ENCODE measurements around the gene MRPL2. TPM values are rescaled to one million over a fixed set of nuclear protein-coding genes. Genes with fewer than 3 reads are reported as not detected.
"Not testable (repeated sequence)": the region's sequence is repeated elsewhere in the genome, so short reads cannot be mapped to it uniquely, and the experiment has no call there.

MRPL2 gene
- total RNA-seq, 1 donor from 2014 or later = 14.2 TPM

DNA sequence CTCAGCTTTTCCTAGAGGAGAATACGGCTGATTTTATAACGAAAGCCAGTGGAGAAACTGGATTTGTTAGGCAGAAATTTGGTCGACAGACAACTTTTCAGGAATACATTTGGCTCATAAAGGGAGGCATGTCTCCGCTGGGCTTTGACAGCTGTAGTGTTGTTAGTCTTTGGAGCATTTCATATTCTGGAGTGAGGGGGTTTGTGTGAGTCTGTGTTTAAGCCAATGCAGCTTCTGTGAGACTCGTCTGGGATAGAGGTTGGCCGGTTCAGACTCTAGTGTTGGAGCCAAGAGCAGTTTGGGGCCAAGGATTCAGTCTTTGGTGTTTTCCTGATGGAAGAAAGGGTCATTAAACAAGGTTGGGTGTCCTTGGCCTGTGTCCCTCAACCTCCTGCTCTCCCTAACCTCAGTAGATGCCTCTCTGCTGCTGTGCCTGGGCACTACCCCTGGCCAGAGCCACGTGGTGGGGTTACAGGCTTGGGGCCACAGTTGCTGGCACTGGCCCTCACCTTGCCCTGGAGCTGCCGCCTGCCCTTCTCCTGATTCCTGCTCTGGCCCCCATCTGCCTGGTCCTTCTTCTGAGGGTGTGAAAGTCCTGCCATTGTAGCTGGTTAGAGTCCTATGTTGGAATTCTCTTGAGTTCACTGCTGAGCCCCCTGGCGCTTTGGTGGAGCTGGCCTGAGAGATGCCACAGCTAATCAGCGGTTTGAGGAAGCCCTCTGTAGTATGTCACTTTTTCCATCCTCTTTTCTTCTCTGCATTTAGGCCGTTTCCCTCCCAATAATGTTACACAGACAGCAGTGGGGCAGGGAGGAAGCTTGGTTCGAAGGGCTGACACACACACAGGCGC is 23.8 kb upstream of the MRPL2 start:
- Histone ChIP-seq H3K27ac (no peak overlapping the region), H3K4me1 (peaks cover 33% of the 10 kb centered on the region), H3K27me3 (no peaks in the 10 kb centered on the region), H3K36me3 (no peaks in the 10 kb centered on the region), H3K4me3 (no peak overlapping the region), H3K9me3 (no peaks in the 10 kb centered on the region)
- TF ChIP-seq POLR2AphosphoS5 (IDR thresholded peaks at IDR 0.05; ENCODE audit: insufficient read depth in 1 of 2, low read depth in 1 of 2) = no peak
- TF ChIP-seq, protein P1, sequence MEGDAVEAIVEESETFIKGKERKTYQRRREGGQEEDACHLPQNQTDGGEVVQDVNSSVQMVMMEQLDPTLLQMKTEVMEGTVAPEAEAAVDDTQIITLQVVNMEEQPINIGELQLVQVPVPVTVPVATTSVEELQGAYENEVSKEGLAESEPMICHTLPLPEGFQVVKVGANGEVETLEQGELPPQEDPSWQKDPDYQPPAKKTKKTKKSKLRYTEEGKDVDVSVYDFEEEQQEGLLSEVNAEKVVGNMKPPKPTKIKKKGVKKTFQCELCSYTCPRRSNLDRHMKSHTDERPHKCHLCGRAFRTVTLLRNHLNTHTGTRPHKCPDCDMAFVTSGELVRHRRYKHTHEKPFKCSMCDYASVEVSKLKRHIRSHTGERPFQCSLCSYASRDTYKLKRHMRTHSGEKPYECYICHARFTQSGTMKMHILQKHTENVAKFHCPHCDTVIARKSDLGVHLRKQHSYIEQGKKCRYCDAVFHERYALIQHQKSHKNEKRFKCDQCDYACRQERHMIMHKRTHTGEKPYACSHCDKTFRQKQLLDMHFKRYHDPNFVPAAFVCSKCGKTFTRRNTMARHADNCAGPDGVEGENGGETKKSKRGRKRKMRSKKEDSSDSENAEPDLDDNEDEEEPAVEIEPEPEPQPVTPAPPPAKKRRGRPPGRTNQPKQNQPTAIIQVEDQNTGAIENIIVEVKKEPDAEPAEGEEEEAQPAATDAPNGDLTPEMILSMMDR (IDR thresholded peaks at IDR 0.05) = no peak
- TF ChIP-seq POLR2A (IDR thresholded peaks at IDR 0.05) = no peak
- intact Hi-C loops (cut with DNase I) = no loop called here
- DNase-seq (ENCODE audit: extremely low spot score in 2 of 2) = no peak

DNA sequence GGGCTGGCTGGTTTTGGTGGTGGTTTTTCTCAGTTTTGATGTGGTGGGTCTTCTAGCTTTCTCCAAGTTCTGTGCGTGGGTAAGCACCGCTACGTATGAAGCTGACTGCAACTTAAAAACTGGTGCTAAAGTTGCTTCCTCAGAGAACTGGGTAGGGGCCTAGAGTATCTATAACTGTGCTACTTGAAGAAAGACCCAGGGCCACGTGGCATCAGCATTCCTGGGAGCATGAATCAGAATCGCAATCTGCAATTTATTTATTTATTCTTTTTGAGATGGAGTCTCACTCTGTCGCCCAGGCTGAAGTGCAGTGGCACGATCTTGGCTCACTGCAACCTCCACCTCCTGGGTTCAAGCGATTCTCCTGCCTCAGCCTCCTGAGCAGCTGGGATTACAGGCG is 22.7 kb upstream of the MRPL2 start:
- H3K27ac ChIP-seq; intact Hi-C loops (cut with DNase I); H3K27me3 ChIP-seq; H3K9me3 ChIP-seq; DNase-seq (ENCODE audit: extremely low spot score in 2 of 2); H3K4me3 ChIP-seq; H3K36me3 ChIP-seq: not testable (repeated sequence)
- H3K4me1 ChIP-seq = peaks cover 36% of the 10 kb centered on the region

DNA sequence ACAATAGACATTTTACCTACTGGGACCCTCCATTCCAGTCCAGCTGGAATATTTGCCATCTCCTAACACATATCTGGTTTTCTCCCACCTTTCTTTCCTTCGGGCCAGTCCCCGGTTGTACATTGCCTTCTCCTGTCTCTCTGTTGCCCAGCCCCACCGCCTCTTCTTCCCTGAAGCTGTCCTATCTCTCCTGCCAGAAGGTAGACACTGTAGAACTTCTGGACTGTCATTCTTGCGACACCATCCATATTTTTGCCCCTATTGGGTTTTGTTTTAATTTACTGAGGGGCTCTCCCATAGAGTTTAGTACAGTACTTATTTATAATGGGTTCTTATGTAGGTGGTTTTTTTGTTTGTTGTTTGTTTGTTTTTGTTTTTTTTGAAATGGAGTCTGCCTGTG is 21.8 kb upstream of the MRPL2 start:
- H3K9me3 ChIP-seq = no peaks in the 10 kb centered on the region
- H3K27me3 ChIP-seq = no peaks in the 10 kb centered on the region
- TF ChIP-seq, protein P1 (IDR thresholded peaks at IDR 0.05) = no peak
- TF ChIP-seq POLR2A (IDR thresholded peaks at IDR 0.05) (no peak), POLR2AphosphoS5 (IDR thresholded peaks at IDR 0.05; ENCODE audit: insufficient read depth in 1 of 2, low read depth in 1 of 2) (no peak)
- DNase-seq (ENCODE audit: extremely low spot score in 2 of 2) = no peak
- H3K4me3 ChIP-seq = no peak overlapping the region
- no peak overlapping the region for H3K27ac ChIP-seq
- peaks cover 31% of the 10 kb centered on the region for H3K4me1 ChIP-seq
- intact Hi-C loops (cut with DNase I) = no loop called here
- no peaks in the 10 kb centered on the region for H3K36me3 ChIP-seq

DNA sequence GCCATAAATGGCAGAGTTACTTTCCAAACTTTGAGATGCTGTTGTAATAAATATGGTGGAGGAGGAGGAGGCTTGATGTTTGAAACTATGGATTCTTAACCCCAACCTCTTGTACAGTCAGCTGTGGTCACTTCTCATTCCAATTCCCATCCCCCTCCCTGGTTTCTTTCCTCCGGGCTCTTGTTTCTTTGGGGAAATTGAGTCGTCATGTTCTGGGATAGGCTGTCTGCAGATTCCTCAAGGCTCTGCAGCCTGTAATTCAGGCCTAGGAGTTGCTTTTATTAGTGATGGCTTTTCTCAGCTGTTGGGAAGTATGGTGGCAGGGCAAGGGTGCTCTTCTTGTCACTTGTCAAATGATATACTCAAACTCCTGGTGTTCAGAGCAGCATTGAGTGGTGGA is 19.5 kb upstream of the MRPL2 start:
- Histone ChIP-seq H3K36me3 (no peaks in the 10 kb centered on the region), H3K4me3 (no peak overlapping the region), H3K4me1 (peaks cover 35% of the 10 kb centered on the region), H3K9me3 (no peaks in the 10 kb centered on the region), H3K27ac (peak overlapping the region; percentile 88), H3K27me3 (no peaks in the 10 kb centered on the region)
- no peak for DNase-seq (ENCODE audit: extremely low spot score in 2 of 2)
- no peak for TF ChIP-seq POLR2A (IDR thresholded peaks at IDR 0.05)
- TF ChIP-seq, protein P1 (IDR thresholded peaks at IDR 0.05) = no peak
- TF ChIP-seq POLR2AphosphoS5 (IDR thresholded peaks at IDR 0.05; ENCODE audit: insufficient read depth in 1 of 2, low read depth in 1 of 2) = no peak
- intact Hi-C loops (cut with DNase I) = loop anchor here (10.0 kb wide), 1 partner anchor 46 kb away; no protein-coding TSS in a partner anchor

DNA sequence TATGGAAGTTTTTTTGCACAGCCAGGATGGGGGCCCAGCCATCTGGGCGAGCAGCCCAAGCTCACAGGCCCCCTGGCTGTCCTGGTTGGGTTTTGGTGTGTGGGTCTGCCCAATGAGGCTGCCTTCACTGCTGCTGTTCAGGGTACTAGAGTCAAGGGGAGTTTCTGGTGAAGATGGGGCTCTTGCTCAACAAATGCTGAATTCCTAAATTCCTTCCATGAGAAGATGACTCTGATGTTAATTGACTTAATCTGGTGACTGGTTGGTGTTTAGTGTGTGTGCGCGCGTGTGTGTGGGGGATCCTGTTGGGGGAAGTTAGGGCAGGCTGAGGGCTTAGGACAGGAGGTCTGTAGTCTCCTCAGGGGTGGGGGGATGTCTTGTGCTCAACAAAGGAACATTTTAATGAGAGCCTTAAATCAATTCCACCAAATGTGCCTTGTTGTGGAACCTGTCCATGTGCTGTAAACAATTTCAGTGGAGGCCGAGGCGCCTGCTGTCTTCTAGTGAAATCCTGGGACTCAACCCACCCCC is 18.8 kb upstream of the MRPL2 start:
- TF ChIP-seq, protein P1 (IDR thresholded peaks at IDR 0.05) = no peak
- TF ChIP-seq POLR2AphosphoS5 (IDR thresholded peaks at IDR 0.05; ENCODE audit: insufficient read depth in 1 of 2, low read depth in 1 of 2) (peak in 1 of 2 donors; percentile 65), POLR2A (IDR thresholded peaks at IDR 0.05) (peak in 1 of 2 donors; percentile 8)
- Histone ChIP-seq H3K9me3 (no peaks in the 10 kb centered on the region), H3K27ac (peak overlapping the region; percentile 88), H3K36me3 (no peaks in the 10 kb centered on the region), H3K27me3 (no peaks in the 10 kb centered on the region), H3K4me3 (peak overlapping the region; percentile 71 to 91), H3K4me1 (peaks cover 28% of the 10 kb centered on the region)
- intact Hi-C loops (cut with DNase I) = loop anchor here (10.0 kb wide), 1 partner anchor 47 kb away; no protein-coding TSS in a partner anchor
- DNase-seq (ENCODE audit: extremely low spot score in 2 of 2) = no peak

Data from vagina (tissue), 2 donors.